GM12874 (cell line): Measurements from ENCODE around the gene STK38.

Experiments used
- TF ChIP-seq, protein P1 (sequence below): IDR thresholded peaks from 2 replicates; pipeline ENCODE4 v1.5.1; 2011; ENCODE audit warnings: low read depth, mild to moderate bottlenecking, control low read depth, low read length, moderate library complexity; ENCODE audit not compliant: insufficient read depth

The STK38 gene

DNA sequence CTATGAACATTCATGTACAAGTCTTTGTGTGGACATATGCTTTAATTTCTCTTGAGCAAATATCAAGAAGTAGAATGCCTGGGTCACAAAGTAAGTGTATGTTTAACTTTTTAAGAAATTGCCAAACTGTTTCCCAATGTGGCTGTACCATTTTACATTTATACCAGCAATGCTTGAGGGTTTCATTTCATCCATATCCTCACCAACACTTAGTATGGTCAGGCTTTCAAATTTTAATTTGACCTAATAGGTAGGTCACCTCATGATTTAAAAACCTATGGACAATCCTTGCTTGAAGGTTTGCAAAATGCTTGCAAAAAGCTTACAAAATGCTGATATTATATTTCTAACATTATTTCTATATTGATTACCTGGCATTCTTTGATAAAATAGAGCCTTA lies 27.4 kb upstream of the STK38 start:
- TF ChIP-seq, protein P1, sequence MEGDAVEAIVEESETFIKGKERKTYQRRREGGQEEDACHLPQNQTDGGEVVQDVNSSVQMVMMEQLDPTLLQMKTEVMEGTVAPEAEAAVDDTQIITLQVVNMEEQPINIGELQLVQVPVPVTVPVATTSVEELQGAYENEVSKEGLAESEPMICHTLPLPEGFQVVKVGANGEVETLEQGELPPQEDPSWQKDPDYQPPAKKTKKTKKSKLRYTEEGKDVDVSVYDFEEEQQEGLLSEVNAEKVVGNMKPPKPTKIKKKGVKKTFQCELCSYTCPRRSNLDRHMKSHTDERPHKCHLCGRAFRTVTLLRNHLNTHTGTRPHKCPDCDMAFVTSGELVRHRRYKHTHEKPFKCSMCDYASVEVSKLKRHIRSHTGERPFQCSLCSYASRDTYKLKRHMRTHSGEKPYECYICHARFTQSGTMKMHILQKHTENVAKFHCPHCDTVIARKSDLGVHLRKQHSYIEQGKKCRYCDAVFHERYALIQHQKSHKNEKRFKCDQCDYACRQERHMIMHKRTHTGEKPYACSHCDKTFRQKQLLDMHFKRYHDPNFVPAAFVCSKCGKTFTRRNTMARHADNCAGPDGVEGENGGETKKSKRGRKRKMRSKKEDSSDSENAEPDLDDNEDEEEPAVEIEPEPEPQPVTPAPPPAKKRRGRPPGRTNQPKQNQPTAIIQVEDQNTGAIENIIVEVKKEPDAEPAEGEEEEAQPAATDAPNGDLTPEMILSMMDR = no peak

DNA sequence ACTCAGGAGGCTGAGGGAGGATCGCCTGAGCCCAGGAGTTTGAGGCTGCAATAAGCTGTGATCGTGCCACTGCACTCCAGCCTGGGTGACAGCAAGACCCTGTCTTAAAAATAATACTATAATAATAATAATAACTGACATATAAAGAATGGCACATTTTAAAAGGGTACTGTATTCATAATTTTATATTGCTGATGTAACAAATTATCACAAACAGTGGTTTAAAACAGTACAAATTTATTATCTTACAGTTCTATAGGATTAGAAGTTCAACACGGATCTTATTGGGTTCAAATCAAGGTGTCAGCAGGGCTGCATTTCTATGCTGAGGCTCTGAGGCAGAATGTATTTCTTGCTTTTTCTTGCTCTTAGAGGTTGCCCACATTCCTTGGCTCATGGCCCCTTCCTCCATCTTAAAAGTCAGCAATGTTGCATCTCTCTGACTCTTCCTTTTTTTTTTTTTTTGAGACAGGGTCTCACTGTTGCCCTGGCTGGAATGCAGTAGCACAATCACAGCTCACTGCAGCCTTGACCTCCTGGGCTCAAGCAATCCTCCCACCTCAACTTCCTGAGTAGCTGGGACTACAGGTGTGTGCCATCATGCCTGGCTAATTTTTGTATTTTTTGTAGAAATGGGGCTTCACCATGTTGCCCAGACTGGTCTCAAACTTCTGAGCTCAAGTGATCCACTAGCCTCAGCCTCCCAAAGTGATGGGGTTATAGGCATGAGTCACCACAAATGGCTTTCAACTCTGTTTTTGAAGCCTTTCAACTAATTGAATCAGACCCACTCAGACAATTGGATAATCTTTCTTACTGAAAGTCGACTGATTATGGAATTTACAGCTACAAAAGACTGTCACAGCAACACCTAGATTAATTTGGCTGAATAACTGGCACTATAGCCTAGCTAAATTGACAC lies 24.1 kb upstream of the STK38 start:
- TF ChIP-seq, protein P1 = no peak

DNA sequence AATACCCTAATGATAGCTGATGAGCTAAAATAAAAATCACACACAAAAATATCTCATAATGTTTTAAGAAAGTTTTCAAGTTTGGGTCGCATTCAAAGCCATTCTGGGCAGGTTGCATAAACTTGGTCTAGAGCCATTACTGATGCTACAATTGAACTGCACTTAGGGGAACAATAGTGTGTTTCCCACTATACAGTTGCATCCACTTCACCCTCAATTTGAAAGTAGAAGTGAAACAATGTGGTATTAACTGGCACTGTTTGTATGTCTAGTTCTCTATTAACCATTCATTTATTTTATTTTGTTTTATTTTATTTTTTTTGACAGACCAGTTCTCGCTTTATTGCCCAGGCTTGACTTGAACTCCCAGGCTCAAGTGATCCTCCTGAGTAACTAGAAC lies 23.0 kb upstream of the STK38 start:
- TF ChIP-seq, protein P1 = no peak

DNA sequence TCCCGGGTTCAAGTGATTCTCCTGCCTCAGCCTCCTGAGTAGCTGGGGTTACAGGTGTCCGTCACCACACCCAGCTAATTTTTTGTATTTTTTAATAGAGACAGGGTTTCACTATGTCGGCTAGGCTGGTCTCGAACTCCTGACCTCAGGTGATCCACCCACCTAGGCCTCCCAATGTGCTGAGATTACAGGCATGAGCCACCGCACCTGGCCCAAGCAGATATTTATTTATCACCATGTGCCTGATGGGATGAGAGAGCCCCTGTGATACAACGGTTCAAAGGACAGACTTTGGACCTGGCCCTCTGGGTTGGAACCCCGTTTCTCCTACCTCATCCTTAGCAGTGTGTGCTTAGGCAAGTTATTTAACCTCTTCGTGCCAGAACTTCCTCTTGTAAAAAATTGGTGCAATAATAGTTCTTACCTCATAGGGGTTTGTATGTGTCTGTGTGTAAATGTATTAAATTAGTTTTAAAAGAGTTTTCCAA lies 19.2 kb upstream of the STK38 start:
- TF ChIP-seq, protein P1 = no peak

DNA sequence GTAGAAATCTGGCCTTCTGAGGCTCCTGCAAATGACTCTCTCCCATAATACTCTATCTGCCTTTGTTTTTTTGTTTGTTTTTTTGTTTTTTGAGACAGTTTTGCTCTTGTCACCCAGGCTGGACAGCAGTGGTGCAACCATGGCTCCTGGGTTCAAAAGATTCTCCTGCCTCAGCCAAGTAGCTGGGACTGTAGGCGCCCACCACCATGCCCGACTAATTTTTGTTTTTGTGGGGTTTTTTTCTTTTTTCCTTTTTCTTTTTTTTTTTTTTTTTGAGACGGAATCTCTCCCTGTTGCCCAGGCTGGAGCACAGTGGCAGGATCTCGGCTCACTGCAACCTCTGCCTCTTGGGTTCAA lies 16.6 kb upstream of the STK38 start:
- TF ChIP-seq, protein P1 = no peak

DNA sequence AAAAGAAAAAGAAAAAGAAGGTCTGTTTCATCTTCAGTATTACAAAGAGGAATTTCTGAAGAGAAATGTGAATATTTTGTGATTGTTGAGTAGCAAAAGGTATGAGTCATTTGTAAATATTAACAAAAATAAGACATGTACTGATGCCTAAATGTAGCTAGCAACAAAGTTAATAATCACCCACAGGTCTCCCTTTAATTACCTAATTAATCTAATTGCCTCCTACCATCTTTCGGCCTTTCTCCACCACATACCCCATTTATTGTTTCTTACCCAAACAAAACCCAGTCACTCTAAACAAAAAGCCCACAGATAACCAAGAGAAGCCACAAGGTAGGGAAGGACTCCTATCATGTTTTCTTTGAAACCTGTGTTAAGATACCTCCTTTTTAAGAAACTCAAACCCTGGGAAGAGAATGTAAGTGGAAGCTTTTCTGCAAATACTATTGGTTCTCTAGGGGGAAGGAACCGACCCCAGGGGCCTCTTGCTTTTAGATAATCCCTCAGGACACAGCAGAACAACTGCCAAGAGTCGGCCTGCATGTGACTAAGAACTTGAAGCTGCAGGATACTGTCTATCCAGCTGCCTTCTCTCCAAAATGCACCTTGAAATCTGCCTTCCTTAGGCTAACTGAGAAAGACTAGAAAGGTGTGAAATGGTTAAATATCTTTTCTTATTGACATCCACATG lies 16.1 kb upstream of the STK38 start:
- TF ChIP-seq, protein P1 = no peak

DNA sequence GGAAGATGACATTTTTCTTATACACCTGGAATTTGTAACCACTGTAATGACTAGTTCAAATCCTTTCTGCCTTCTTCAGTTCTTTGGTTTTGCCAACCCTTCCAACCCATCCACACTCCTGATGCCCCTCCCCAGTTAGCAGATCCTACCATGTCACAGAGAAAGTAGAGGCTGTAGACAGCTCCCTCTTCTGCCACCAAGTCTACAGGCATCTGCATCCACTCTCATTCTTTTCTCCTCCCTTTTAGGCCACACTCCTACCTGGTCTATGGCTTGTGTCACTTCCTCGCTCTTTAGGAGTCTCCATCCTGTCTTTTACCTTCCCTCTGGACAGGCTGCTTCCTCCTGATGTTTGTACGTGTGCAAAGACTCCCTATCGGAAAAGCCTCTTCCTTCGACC lies 13.5 kb upstream of the STK38 start:
- TF ChIP-seq, protein P1 = no peak
